Mesothelial cell of epicardium (in vitro differentiated cells): ENCODE data around the gene ERC1. TPM values are rescaled to one million over a fixed set of nuclear protein-coding genes. Genes with fewer than 3 reads are reported as not detected.

ENCODE experiments used
- DNase-seq, 2 experiments: peaks; one replicate each; pipeline ENCODE4 v3.0.0; 2021; ENCODE audit warnings: low spot score in 2 of 2; ENCODE audit not compliant: unreplicated experiment in 2 of 2
- H3K27ac Mint-ChIP-seq: 2 replicates; pipeline ENCODE4 v1.8.0; 2021; ENCODE audit warnings: mixed read lengths
- H3K27me3 Mint-ChIP-seq: 2 replicates; pipeline ENCODE4 v1.8.0; 2021; ENCODE audit warnings: low read depth, mixed read lengths
- H3K36me3 Mint-ChIP-seq: 2 replicates; pipeline ENCODE4 v1.8.0; 2021; ENCODE audit warnings: mixed read lengths
- H3K4me1 Mint-ChIP-seq: 2 replicates; pipeline ENCODE4 v1.8.0; 2021; ENCODE audit warnings: mixed read lengths
- H3K4me3 Mint-ChIP-seq: 2 replicates; pipeline ENCODE4 v1.8.0; 2021; ENCODE audit warnings: mild to moderate bottlenecking, moderate library complexity, mixed read lengths
- H3K9me3 Mint-ChIP-seq: 2 replicates; pipeline ENCODE4 v1.8.0; 2021; ENCODE audit warnings: mixed read lengths
- total RNA-seq: library from RNA; stranded (reverse); gene quantifications from 3 replicates; pipeline ENCODE4 v1.2.1, GENCODE V29; 2021
- TF ChIP-seq, protein P1 (sequence below): fragments of 200-600 bp; sonication (generic); IDR thresholded peaks from one replicate; pipeline ENCODE4 v1.5.0; 2021; ENCODE audit warnings: antibody characterized with exemption; ENCODE audit not compliant: unreplicated experiment

ERC1 gene
- total RNA-seq, 1 donor from 2014 or later: 66.1 TPM

- no peak overlapping the region for H3K4me3 Mint-ChIP-seq
- no peak overlapping the region for H3K27ac Mint-ChIP-seq
- DNase-seq: no peak
- peaks cover 14% of the 10 kb centered on the region for H3K4me1 Mint-ChIP-seq
- no peaks in the 10 kb centered on the region for H3K9me3 Mint-ChIP-seq
- TF ChIP-seq, protein P1, sequence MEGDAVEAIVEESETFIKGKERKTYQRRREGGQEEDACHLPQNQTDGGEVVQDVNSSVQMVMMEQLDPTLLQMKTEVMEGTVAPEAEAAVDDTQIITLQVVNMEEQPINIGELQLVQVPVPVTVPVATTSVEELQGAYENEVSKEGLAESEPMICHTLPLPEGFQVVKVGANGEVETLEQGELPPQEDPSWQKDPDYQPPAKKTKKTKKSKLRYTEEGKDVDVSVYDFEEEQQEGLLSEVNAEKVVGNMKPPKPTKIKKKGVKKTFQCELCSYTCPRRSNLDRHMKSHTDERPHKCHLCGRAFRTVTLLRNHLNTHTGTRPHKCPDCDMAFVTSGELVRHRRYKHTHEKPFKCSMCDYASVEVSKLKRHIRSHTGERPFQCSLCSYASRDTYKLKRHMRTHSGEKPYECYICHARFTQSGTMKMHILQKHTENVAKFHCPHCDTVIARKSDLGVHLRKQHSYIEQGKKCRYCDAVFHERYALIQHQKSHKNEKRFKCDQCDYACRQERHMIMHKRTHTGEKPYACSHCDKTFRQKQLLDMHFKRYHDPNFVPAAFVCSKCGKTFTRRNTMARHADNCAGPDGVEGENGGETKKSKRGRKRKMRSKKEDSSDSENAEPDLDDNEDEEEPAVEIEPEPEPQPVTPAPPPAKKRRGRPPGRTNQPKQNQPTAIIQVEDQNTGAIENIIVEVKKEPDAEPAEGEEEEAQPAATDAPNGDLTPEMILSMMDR: no peak
- H3K36me3 Mint-ChIP-seq: peaks cover 6% of the 10 kb centered on the region
- H3K27me3 Mint-ChIP-seq: no peaks in the 10 kb centered on the region
Observed at GRCh38 chr12:1102791-1103450, 111.9 kb downstream of the ERC1 start.

- Mint-ChIP-seq H3K4me1 (peaks cover 14% of the 10 kb centered on the region), H3K4me3 (no peak overlapping the region), H3K9me3 (no peaks in the 10 kb centered on the region), H3K27me3 (no peaks in the 10 kb centered on the region), H3K36me3 (peaks cover 6% of the 10 kb centered on the region), H3K27ac (no peak overlapping the region)
- TF ChIP-seq, protein P1: no peak
- DNase-seq: no peak
Observed at GRCh38 chr12:1103632-1104031, 112.6 kb downstream of the ERC1 start.

DNA sequence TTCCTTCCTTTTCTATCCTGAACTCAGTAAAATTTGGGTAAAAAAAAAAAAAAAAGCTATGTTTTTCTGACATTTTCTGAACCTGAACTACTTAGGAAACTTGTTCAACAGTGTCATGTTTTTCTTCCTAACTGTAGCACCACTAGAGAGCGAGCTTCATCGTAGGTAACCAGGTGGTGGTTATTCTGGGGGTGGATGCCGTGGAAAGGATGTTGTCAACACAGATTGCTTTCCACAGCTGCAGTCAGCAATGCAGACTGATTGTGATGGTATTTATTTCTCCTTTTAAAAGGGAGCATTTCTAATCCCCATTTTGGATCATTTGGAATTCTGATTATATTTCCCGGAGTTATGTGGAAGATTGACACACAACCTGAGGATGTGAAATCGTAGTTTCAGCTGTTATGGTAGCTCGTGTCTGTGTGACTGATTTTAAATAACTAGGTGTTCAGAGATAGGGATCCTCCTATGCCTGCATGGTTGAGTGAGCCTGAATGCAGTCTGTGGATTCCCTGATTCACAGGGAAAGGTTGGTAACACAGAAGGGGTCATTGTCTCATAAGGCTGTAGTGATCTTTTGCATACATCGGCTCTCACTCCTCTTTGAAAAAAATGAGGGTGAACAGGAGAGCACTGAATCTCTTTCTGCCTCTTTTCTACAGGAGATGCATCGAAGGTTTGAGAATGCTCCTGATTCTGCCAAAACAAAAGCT is 113.2 kb downstream of the ERC1 start:
- Mint-ChIP-seq H3K36me3 (peaks cover 6% of the 10 kb centered on the region), H3K4me1 (peaks cover 14% of the 10 kb centered on the region), H3K9me3 (no peaks in the 10 kb centered on the region), H3K27me3 (no peaks in the 10 kb centered on the region), H3K27ac (no peak overlapping the region), H3K4me3 (no peak overlapping the region)
- DNase-seq: no peak
- TF ChIP-seq, protein P1: no peak

DNA sequence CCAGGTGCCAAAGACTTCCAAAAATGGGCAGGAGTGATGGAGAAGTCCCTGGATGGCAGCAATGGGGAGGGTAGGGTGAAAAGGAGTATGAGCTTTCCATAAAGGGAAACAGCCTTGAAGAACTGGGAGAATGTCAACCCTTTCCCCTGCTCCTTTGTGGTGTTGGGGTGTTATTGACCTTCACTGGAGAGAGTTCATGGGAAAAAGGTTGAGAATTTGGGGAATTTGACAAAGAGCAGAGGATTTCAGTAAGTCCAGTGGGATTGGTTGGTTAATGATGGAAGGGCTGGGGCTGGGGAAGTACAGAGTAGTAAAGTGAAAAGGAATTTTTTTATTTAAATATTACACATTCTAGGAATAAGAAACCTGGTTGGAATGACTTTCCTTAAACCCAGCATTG is 116.6 kb downstream of the ERC1 start:
- no peak for DNase-seq
- no peaks in the 10 kb centered on the region for H3K4me1 Mint-ChIP-seq
- H3K4me3 Mint-ChIP-seq: no peak overlapping the region
- H3K27ac Mint-ChIP-seq: no peak overlapping the region
- no peaks in the 10 kb centered on the region for H3K27me3 Mint-ChIP-seq
- TF ChIP-seq, protein P1: no peak
- H3K36me3 Mint-ChIP-seq: peaks cover 14% of the 10 kb centered on the region
- no peaks in the 10 kb centered on the region for H3K9me3 Mint-ChIP-seq

DNA sequence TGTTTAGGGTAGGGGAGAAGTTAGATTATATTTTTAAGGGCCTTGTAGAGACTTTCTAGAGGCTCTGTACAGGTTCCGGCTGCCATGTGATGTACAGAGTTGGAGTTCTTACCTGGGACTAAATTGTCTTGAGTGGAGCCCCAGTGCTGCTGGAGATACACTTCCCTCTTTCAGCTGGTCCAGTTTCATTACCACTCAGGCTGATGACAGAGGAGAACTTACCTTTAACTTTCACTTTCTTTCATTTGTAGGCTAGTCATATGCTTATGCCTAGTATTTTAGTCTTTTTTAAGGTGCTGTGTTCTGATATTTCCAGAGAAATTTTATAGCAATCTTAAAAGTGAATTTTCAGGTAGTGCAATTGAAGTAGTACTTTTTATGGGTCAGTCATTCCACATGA is 117.3 kb downstream of the ERC1 start:
- no peaks in the 10 kb centered on the region for H3K27me3 Mint-ChIP-seq
- H3K4me3 Mint-ChIP-seq: no peak overlapping the region
- H3K27ac Mint-ChIP-seq: no peak overlapping the region
- no peaks in the 10 kb centered on the region for H3K4me1 Mint-ChIP-seq
- H3K36me3 Mint-ChIP-seq: peaks cover 14% of the 10 kb centered on the region
- TF ChIP-seq, protein P1: no peak
- no peak for DNase-seq
- H3K9me3 Mint-ChIP-seq: no peaks in the 10 kb centered on the region
